ENCODE data around the gene NCOA1. TPM values are rescaled to one million over a fixed set of nuclear protein-coding genes. Genes with fewer than 3 reads are reported as not detected.
A peak's percentile ranks its signal among the peaks of the same experiment; 100 is the strongest.

Gene NCOA1
- total and polyA plus RNA-seq, 12 donors = 8.6 to 36.7 (median 32.0) TPM

- WGBS, 2 donors = 94 to 96% methylated on average over 4 of the region's 4 CpGs
- no peak for TF ChIP-seq CTCF (IDR thresholded peaks at IDR 0.05)
- DNase-seq = no peak
- intact Hi-C loops (cut with DNase I) = no loop called here
- no peak for ATAC-seq
- H3K27me3 ChIP-seq = no peaks in the 10 kb centered on the region
- no peaks in the 10 kb centered on the region for H3K9me3 ChIP-seq
- H3K36me3 ChIP-seq = peaks cover 0 to 51% (median 6%) of the 10 kb centered on the region in 9 donors
- H3K4me3 ChIP-seq = no peak overlapping the region
- no peak overlapping the region for H3K27ac ChIP-seq
- peaks cover 0 to 3% (median 0%) of the 10 kb centered on the region in 9 donors for H3K4me1 ChIP-seq
Measured at GRCh38 chr2:24690524-24690923, 199.5 kb downstream of the NCOA1 start.

- intact Hi-C loops (cut with DNase I) = no loop called here
- peaks cover 0 to 60% (median 6%) of the 10 kb centered on the region in 9 donors for H3K36me3 ChIP-seq
- no peaks in the 10 kb centered on the region for H3K27me3 ChIP-seq
- no peak overlapping the region for H3K27ac ChIP-seq
- ATAC-seq (no peak), DNase-seq (no peak)
- TF ChIP-seq CTCF (IDR thresholded peaks at IDR 0.05) = no peak
- H3K4me3 ChIP-seq = no peak overlapping the region
- no peaks in the 10 kb centered on the region for H3K9me3 ChIP-seq
- H3K4me1 ChIP-seq = no peaks in the 10 kb centered on the region
Measured at GRCh38 chr2:24691806-24692205, 200.8 kb downstream of the NCOA1 start.

GRCh38 chr2:24697792-24698191, 206.7 kb downstream of the NCOA1 start:
- intact Hi-C loops (cut with DNase I) = no loop called here
- 95 to 97% methylated on average over 4 of the region's 4 CpGs for WGBS, 2 donors

GRCh38 chr2:24702800-24703199, 211.7 kb downstream of the NCOA1 start:
- WGBS, 2 donors = 76 to 77% methylated on average over 3 of the region's 3 CpGs
- intact Hi-C loops (cut with DNase I) = loop anchor here in 1 of 10 donors (10.0 kb wide), 1 partner anchor 208 kb away; the partner anchor contains the start of gene NCOA1
- no peak for DNase-seq
- H3K9me3 ChIP-seq = no peaks in the 10 kb centered on the region
- H3K27ac ChIP-seq = no peak overlapping the region
- H3K27me3 ChIP-seq = no peaks in the 10 kb centered on the region
- TF ChIP-seq CTCF (IDR thresholded peaks at IDR 0.05) = no peak
- peaks cover 0 to 77% (median 21%) of the 10 kb centered on the region in 9 donors for H3K36me3 ChIP-seq
- no peak overlapping the region for H3K4me3 ChIP-seq
- peak in 1 of 8 donors; percentile 44 for ATAC-seq
- peaks cover 0 to 19% (median 8%) of the 10 kb centered on the region in 9 donors for H3K4me1 ChIP-seq

More at GRCh38 chr2:24697792-24698191, 206.7 kb downstream of the NCOA1 start:
- ATAC-seq (no peak), DNase-seq (no peak)
- Histone ChIP-seq H3K27ac (no peak overlapping the region), H3K27me3 (no peaks in the 10 kb centered on the region), H3K36me3 (peaks cover 0 to 79% (median 9%) of the 10 kb centered on the region in 9 donors), H3K4me3 (no peak overlapping the region), H3K4me1 (peaks cover 0 to 9% (median 5%) of the 10 kb centered on the region in 9 donors), H3K9me3 (no peaks in the 10 kb centered on the region)
- TF ChIP-seq CTCF (IDR thresholded peaks at IDR 0.05) = no peak
